Liver (tissue), 3 donors: Measurements from ENCODE around the gene EPB41L2.

Experiments used
- CTCF ChIP-seq: fragments of 150-350 bp; IDR thresholded peaks from 2 replicates; pipeline ENCODE4 v1.5.1; 2017; ENCODE audit warnings: improper control_type of control experiment, low read depth, low read length; ENCODE audit not compliant: missing input control
- MAX ChIP-seq: IDR thresholded peaks from 2 replicates; pipeline ENCODE4 v1.6.1; 2016; ENCODE audit warnings: antibody characterized with exemption
- SP1 ChIP-seq: IDR thresholded peaks from 2 replicates; pipeline ENCODE4 v1.6.1; 2018; ENCODE audit warnings: antibody characterized with exemption, mild to moderate bottlenecking
- TAF1 ChIP-seq: conservative IDR thresholded peaks from 2 replicates; pipeline ENCODE4 v1.6.1; 2016; ENCODE audit warnings: antibody characterized with exemption, mild to moderate bottlenecking
- donor health status: healthy.
- donor health status: healthy.

- TF ChIP-seq CTCF (no peak), TAF1 (no peak), SP1 (no peak), MAX (no peak)
Observed at GRCh38 chr6:130839379-130839778, 223.7 kb downstream of the EPB41L2 start.
